ENCODE data around the gene POLA1.

Gene POLA1

GRCh38 chrX:24982306-24982965, 288.7 kb downstream of the POLA1 start:
- no peak for DNase-seq (ENCODE audit: low spot score)

GRCh38 chrX:24983931-24984330, 290.2 kb downstream of the POLA1 start:
- no peak for DNase-seq (ENCODE audit: low spot score)

GRCh38 chrX:24985120-24985519, 291.4 kb downstream of the POLA1 start:
- no peak for DNase-seq (ENCODE audit: low spot score)

- no peak for DNase-seq (ENCODE audit: low spot score)
Measured at GRCh38 chrX:24987731-24988130, 294.0 kb downstream of the POLA1 start.

- no peak for DNase-seq (ENCODE audit: low spot score)
Measured at GRCh38 chrX:24988314-24988713, 294.6 kb downstream of the POLA1 start.

GRCh38 chrX:24990535-24990934, 296.8 kb downstream of the POLA1 start:
- no peak for DNase-seq (ENCODE audit: low spot score)

- DNase-seq (ENCODE audit: low spot score): no peak
Measured at GRCh38 chrX:24993879-24994278, 300.2 kb downstream of the POLA1 start.

GRCh38 chrX:24996096-24996709, 302.5 kb downstream of the POLA1 start:
- no peak for DNase-seq (ENCODE audit: low spot score)

- DNase-seq (ENCODE audit: low spot score): no peak
Measured at GRCh38 chrX:24999511-24999910, 305.8 kb downstream of the POLA1 start.

GRCh38 chrX:25001808-25002660, 308.3 kb downstream of the POLA1 start:
- DNase-seq (ENCODE audit: low spot score): no peak

GRCh38 chrX:25002661-25003020, 308.9 kb downstream of the POLA1 start:
- DNase-seq (ENCODE audit: low spot score): no peak

- DNase-seq (ENCODE audit: low spot score): no peak
Measured at GRCh38 chrX:25003066-25003849, 309.5 kb downstream of the POLA1 start.

GRCh38 chrX:25004040-25004439, 310.3 kb downstream of the POLA1 start:
- no peak for DNase-seq (ENCODE audit: low spot score)

GRCh38 chrX:25004485-25005032, 310.8 kb downstream of the POLA1 start:
- DNase-seq (ENCODE audit: low spot score): no peak

GRCh38 chrX:25005034-25005381, 311.3 kb downstream of the POLA1 start:
- DNase-seq (ENCODE audit: low spot score): no peak

- no peak for DNase-seq (ENCODE audit: low spot score)
Measured at GRCh38 chrX:25005382-25006185, 311.9 kb downstream of the POLA1 start.

- DNase-seq (ENCODE audit: low spot score): no peak
Measured at GRCh38 chrX:25006586-25007058, 312.9 kb downstream of the POLA1 start.

- DNase-seq (ENCODE audit: low spot score): no peak
Measured at GRCh38 chrX:25007059-25008053, 313.6 kb downstream of the POLA1 start.

GRCh38 chrX:25009407-25009806, 315.7 kb downstream of the POLA1 start:
- DNase-seq (ENCODE audit: low spot score): no peak

All from CD4-positive, alpha-beta T cell treated with Interleukin-6 at 100 ng/mL for 8 hours (primary cell).